NOMO-1 treated with DMSO at 0.1 percent for 48 hours (cell line): ENCODE measurements around the gene CTIF.

Experiments
- DNase-seq: peaks from one replicate; lab custom pipeline; 2025; ENCODE audit not compliant: unreplicated experiment; lab: John Stamatoyannopoulos, UW

CTIF gene

GRCh38 chr18:48617844-48618497 lies 79.1 kb downstream of the CTIF start:
- no peak for DNase-seq

DNA sequence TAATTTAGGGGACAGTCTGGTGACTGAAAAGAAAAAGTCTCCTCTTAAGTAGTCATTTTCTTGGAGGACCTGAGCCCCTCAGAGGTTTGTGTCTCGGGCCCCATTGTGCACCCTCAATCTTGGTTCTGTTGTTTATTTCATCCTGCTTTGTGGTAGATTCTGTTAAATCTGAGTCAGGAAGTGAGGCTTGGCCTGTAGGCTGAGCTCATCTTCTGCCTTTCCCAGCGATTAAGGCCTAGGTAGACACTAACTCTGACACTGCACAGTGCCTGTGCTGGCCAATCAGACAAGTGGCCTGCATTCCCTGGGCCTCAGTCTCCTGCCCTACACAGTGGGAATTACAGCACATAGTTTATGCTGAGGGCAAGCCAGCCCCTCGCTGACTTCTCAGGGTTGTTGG lies 80.2 kb downstream of the CTIF start:
- no peak for DNase-seq

- DNase-seq: no peak
Observed at GRCh38 chr18:48619501-48619900, 80.7 kb downstream of the CTIF start.

GRCh38 chr18:48620071-48620470 lies 81.2 kb downstream of the CTIF start:
- no peak for DNase-seq

DNA sequence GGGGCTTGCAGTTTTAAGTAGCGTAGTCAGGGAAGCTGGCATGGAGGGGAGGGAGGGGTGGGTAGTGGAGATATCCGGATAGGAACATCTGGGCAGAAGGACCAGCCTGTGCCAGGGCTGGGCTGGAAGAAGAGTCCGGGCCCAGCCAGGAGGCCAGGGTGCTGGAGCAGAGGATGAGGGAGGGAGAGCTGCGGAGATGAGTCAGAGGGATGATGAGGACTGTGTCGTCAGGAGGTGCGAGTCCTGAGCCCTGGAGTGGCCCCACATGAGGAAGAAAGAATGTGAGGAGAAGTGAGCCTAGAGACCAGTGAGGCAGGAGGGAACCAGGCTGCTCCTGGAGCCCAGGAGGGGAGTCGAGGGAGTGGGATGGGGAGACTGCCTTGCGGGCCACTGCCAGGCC lies 82.4 kb downstream of the CTIF start:
- no peak for DNase-seq

DNA sequence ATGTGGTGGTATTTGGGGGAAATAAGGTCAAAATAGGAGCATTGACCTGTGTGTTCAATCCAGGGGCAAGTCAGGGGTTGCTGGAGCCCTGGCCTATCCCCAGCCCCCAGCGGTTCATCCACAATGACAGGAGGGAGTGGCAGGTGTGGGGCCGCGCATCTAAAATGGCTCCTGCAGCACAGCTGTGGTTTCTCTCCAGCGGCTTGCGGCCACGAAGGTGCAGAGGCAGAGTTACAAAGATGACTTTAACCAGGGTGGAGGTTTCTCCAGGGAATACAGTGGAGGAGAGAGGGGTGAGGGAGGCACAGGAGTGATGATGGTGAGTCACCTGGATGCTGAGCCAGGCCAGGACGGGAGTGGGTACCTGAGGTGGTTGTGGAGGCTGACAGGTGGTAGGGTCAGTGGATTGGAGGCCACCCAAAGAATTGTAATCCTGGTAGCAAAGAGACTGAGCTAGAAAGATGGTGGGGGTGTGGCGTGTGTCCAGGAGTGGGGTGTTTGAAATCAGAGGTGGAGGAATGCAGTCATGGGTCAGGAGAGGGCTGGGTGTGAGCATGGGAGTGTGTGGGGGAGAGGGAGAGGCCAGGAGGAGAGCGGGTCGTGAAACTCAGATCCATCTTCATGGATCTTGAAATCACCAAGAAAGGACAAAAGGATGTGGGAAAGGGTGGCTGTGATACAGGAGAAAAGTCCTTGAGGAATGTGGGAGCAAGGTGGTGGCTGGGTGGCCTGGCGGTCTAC lies 83.2 kb downstream of the CTIF start:
- DNase-seq: no peak

DNA sequence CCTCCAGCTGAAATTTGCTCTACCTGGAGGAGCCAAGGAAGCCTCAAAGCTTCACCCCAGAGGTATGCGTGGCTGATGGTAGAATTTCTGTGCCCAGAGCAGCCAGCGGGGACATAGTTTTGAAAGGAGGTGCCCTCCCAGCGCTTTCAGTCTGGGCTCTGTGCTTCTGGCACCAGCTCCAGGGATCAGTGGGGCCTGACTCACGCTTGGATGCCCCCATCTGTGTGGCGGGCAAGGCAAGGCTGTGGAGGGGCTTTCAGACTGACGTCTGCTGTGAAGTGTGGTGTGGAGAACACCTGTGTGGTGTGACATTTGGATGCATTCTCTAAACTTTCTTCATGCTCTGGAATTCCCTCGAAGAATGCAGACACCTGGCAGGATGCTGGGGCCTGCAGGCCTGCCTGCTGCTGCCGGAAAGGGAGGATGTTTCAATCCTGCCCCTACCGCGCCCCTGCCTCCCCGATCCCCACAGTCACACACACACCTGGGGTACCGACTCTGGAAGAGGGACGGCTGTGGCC lies 84.1 kb downstream of the CTIF start:
- DNase-seq: no peak

- DNase-seq: no peak
Observed at GRCh38 chr18:48623468-48624235, 84.8 kb downstream of the CTIF start.

DNA sequence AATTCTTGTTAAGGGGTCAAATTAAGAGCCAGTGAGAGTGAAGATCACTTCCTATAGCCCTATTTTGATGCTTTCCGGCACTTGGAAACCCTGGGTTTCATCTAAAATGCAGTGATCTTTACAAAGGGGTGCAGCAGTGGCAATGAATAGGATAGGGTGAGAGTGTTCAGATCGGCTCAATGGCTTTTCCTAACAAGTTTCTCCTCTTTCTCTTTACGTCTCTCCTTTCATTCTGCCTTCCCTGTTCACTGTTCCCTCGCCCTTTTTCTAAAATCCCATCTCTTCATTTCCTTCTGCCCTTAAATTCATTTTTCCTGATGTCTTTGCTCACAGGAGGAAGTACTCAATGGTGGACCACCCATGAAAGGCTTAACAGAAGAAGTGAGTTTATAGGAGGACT lies 86.0 kb downstream of the CTIF start:
- DNase-seq: no peak

DNA sequence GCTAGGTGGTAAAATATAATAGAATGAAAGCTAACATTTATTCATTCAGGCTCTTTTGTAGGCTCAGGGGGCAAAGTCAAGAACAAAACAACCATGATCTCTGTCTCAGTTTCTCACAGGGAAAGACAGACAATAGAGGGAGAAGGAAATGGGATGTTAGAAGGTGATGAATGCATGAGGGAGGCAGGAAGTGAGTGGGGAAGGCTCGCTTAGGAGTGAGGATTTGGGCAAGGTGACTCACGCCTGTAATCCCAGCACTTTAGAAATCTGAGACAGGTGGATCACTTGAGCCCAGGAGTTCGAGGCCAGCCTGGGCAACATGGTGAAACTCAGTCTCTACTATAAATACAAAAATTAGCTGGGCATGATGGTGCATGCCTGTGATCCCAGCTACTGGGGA lies 88.4 kb downstream of the CTIF start:
- no peak for DNase-seq

DNA sequence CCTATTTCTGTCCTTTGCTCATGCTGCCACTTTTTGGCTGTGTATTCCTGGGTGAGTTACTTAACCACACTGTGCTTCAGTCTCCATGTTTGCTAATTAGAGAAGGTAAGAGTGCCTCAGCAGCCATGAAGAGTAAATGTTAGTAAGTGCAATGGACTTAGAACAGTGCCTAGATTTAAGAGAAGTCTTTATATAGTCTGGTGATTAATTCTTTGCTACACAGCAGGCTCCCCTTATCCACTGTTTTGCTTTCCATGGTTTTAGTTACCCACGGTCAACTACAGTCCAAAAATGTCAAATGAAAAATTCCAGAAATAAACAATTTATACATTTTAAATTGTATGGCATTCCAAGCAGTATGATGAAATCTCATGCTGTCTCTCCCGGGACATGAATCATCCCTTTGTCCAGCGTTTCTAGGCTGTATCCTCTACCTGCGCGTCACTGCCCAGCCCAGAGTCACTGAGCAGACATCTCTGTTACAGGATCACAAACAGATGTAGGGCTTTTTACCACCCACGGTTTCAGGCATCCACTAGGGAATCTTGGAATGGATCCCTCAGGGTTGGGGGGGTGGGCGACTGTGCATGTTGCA lies 91.0 kb downstream of the CTIF start:
- no peak for DNase-seq

DNA sequence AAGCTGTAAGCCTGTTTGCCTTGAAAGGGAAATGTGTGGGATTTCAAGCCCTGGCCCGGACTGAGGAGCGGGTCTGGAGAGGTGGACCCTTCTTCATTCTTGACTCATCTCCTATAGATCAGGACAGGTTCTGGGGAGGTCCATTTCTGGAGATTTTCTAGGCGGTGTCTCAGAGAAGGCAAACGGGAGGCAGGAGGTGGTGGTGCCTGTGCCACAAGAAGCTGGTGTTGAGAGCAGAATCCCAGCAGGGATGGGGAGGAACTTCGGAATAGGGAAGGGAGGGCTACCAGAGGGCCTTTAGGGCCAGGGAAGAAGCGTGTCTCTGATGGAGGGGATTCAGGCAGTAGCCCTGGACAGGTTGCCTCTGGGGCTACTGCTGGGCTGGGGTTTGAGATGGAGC lies 93.0 kb downstream of the CTIF start:
- no peak for DNase-seq

DNA sequence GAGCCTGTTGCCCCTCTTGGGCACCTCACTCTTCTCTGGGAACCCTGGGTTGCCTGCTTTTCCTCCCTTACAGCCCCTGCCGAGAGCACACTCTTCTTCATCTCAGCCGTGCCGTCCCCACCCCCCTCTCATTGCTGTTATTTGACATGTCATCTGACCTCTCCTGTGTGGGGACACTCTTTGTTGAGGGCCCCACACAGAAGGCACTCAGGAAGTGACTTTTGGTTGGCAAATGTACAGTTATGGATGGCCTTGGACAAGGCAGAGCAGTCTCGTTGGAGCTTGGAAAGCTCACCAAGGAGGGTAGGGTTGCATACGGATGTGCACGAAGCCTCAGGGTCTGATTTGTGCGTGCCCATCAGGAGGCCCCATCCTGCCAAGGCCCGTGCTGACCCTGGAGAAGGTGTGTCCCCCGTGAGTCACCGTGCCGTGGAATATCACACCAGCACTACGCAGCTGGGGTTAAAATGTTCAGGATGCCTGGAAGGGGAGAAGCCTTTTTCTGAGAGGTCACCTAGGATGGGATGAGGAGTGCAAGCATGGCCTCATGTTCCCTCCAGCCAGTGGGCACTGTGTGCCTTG lies 93.9 kb downstream of the CTIF start:
- DNase-seq: no peak

- DNase-seq: no peak
Observed at GRCh38 chr18:48634491-48634890, 95.7 kb downstream of the CTIF start.

DNA sequence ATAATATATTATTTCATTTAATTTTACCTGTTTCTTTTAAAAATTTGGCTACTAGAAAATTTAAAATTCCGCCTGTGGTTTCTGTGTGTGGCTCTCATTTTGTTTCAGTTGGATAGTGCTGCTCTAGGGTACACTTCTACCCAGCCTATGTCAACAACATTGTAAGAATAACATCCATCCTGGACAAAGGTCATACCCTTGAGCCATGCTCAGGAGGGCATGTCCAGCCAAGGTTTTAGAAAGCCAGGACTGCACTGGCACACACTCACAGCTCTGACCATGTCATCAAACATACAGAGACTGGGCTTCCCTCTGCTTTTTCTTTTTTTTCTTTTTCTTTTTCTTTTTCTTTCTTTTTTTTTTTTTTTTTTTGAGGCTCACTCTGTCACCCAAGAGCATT lies 96.1 kb downstream of the CTIF start:
- no peak for DNase-seq

- no peak for DNase-seq
Observed at GRCh38 chr18:48635806-48636205, 97.0 kb downstream of the CTIF start.

DNA sequence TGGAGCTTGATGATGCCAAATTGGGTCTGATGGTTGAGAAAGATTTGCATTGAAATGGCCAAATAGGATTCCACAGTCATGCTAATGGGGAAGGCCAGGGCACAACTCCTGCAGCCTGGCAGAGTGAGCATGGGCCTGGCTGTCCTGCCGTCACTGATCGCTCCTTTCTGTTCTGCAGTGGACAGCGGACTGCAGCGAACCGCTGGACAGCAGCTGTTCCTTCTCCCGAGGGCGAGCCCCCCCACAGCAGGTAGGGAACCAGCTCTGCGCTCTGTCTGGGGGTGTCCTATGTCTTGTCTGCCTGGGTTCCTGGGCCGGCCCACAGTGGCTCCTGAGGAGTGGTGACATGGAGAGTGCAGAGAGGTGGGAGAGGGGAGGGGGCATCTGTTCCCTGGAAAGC lies 97.6 kb downstream of the CTIF start:
- no peak for DNase-seq

GRCh38 chr18:48637081-48637990 lies 98.5 kb downstream of the CTIF start:
- DNase-seq: no peak

DNA sequence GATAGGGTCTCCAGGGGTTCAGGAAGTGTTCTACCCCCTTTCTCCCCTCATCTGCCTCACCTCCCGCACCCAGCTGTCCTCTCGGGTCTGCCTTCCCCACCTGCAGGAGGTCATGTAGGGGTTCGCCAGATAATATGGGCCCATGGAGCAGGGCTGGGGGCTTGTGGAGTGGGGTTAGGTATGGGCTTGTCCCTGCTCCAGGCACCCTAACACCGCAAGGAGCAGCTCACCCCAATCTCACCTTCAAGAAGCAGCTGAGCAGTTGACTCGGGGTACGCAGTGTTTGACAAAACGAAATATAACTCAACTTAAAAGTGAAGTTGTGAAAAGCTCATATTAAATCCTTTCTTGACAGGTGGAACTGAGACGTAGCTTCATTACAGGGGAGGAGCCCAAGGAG lies 99.6 kb downstream of the CTIF start:
- no peak for DNase-seq
